GM23338 (cell line): ENCODE measurements around the gene PJA2. TPM values are rescaled to one million over a fixed set of nuclear protein-coding genes. Genes with fewer than 3 reads are reported as not detected.

ENCODE experiments used
- ATAC-seq: fragments of 200-7000 bp; cut with Tn5 transposase; 3 replicates; pipeline ENCODE4 v1.9.1; 2020
- DNase-seq: peaks from one replicate; pipeline ENCODE4 v3.0.0-alpha.2; 2015; ENCODE audit warnings: low spot score
- H2AFZ ChIP-seq: fragments of 200-600 bp; sonication (generic); 2 replicates; pipeline ENCODE4 v1.8.0; 2016; ENCODE audit warnings: antibody characterized with exemption, mild to moderate bottlenecking, moderate library complexity
- H3F3A ChIP-seq: fragments of 200-600 bp; sonication (generic); replicated peaks from 2 replicates; pipeline ENCODE4 v1.8.0; 2017; ENCODE audit warnings: antibody characterized with exemption, mixed run types, low read depth
- H3K27ac ChIP-seq: fragments of 200-600 bp; sonication (generic); 2 replicates; pipeline ENCODE4 v1.6.1; 2016; ENCODE audit warnings: low read depth
- H3K27me3 ChIP-seq: fragments of 200-600 bp; sonication (generic); 2 replicates; pipeline ENCODE4 v1.8.0; 2016; ENCODE audit warnings: mild to moderate bottlenecking, mixed run types, moderate library complexity; ENCODE audit not compliant: insufficient read depth
- H3K36me3 ChIP-seq: fragments of 200-600 bp; sonication (generic); 2 replicates; pipeline ENCODE4 v1.8.0; 2016; ENCODE audit warnings: mild to moderate bottlenecking; ENCODE audit not compliant: insufficient read depth
- H3K4me1 ChIP-seq: fragments of 200-600 bp; sonication (generic); 2 replicates; pipeline ENCODE4 v1.8.0; 2016; ENCODE audit warnings: mild to moderate bottlenecking, moderate library complexity; ENCODE audit not compliant: insufficient read depth
- H3K4me2 ChIP-seq: fragments of 200-600 bp; sonication (generic); 2 replicates; pipeline ENCODE4 v1.7.1; 2017; ENCODE audit warnings: mixed run types
- H3K4me3 ChIP-seq: fragments of 200-600 bp; sonication (generic); 2 replicates; pipeline ENCODE4 v1.6.1; 2016; ENCODE audit warnings: mixed run types
- H3K79me2 ChIP-seq: fragments of 200-600 bp; sonication (generic); replicated peaks from 2 replicates; pipeline ENCODE4 v1.8.0; 2017; ENCODE audit warnings: mild to moderate bottlenecking; ENCODE audit not compliant: insufficient read depth
- H3K9me2 ChIP-seq: fragments of 200-600 bp; sonication (generic); 2 replicates; pipeline ENCODE4 v1.8.0; 2017; ENCODE audit not compliant: insufficient read depth
- H4K20me1 ChIP-seq: fragments of 200-600 bp; sonication (generic); replicated peaks from 2 replicates; pipeline ENCODE4 v1.8.0; 2017; ENCODE audit warnings: mild to moderate bottlenecking; ENCODE audit not compliant: insufficient read depth
- H3K27ac Mint-ChIP-seq: 2 replicates; pipeline ENCODE4 v1.8.0; 2020; ENCODE audit warnings: inconsistent platforms, mild to moderate bottlenecking, moderate library complexity, mixed read lengths
- H3K27me3 Mint-ChIP-seq: 3 replicates; pipeline ENCODE4 v1.8.0; 2022; ENCODE audit warnings: low read depth, mild to moderate bottlenecking, moderate library complexity, mixed read lengths, inconsistent platforms; ENCODE audit not compliant: insufficient read depth, poor library complexity
- H3K36me3 Mint-ChIP-seq: 3 replicates; pipeline ENCODE4 v1.8.0; 2021; ENCODE audit warnings: low read depth, mild to moderate bottlenecking, inconsistent platforms, moderate library complexity, mixed read lengths
- H3K4me1 Mint-ChIP-seq: 3 replicates; pipeline ENCODE4 v1.8.0; 2020; ENCODE audit warnings: mild to moderate bottlenecking, inconsistent platforms, mixed read lengths
- H3K4me3 Mint-ChIP-seq: 3 replicates; pipeline ENCODE4 v1.8.0; 2021; ENCODE audit warnings: moderate library complexity, mild to moderate bottlenecking, inconsistent platforms, mixed read lengths
- H3K9me3 Mint-ChIP-seq: 3 replicates; pipeline ENCODE4 v1.8.0; 2020; ENCODE audit warnings: moderate library complexity, mild to moderate bottlenecking, inconsistent platforms, mixed read lengths
- CREB1 ChIP-seq: fragments of 250-450 bp; sonication (Bioruptor Pico); IDR thresholded peaks from 2 replicates; pipeline ENCODE4 v1.5.0; 2020; ENCODE audit warnings: low read depth, mild to moderate bottlenecking, moderate library complexity
- EZH2 ChIP-seq: fragments of 200-600 bp; sonication (generic); IDR thresholded peaks from one replicate; pipeline ENCODE4 v1.8.0; 2017; ENCODE audit warnings: antibody characterized with exemption, mild to moderate bottlenecking, low read depth; ENCODE audit not compliant: unreplicated experiment
- EZH2phosphoT487 ChIP-seq: fragments of 200-600 bp; sonication (generic); IDR thresholded peaks from one replicate; pipeline ENCODE4 v1.8.1; 2018; ENCODE audit warnings: antibody characterized with exemption; ENCODE audit not compliant: unreplicated experiment
- JUNB ChIP-seq: IDR thresholded peaks from one replicate; pipeline ENCODE4 v1.6.1; 2016; ENCODE audit warnings: antibody characterized with exemption; ENCODE audit not compliant: unreplicated experiment
- STAT1 ChIP-seq: IDR thresholded peaks from one replicate; pipeline ENCODE4 v1.6.1; 2016; ENCODE audit warnings: antibody characterized with exemption; ENCODE audit not compliant: unreplicated experiment
- ZNF114 ChIP-seq: fragments of 250-450 bp; sonication (Bioruptor Pico); IDR thresholded peaks from 2 replicates; pipeline ENCODE4 v1.5.0; 2020; ENCODE audit warnings: mild to moderate bottlenecking, moderate library complexity
- ZNF331 ChIP-seq: fragments of 250-450 bp; sonication (Bioruptor Pico); IDR thresholded peaks from 2 replicates; pipeline ENCODE4 v1.5.0; 2020; ENCODE audit warnings: low read depth, mild to moderate bottlenecking, moderate library complexity
- polyA plus RNA-seq: library from polyadenylated mRNA; unstranded; fragments of >200 nt; fragmentation: Nextera tagmentation; extraction: Ambion mirVana; gene quantifications from 2 replicates; pipeline ENCODE4 v1.2.1, GENCODE V29; 2016
- total RNA-seq: library from RNA; depleted of rRNA; stranded (reverse); fragments of >200 nt; shearing (Covaris generic); gene quantifications from 2 replicates; pipeline ENCODE4 v1.2.3, GENCODE V29; 2014
- TF ChIP-seq, protein P1 (sequence below), 2 experiments: fragments of 200-600 bp in 1 of 2; sonication (generic) in 1 of 2; conservative IDR thresholded peaks; 2 replicates each; pipeline versions ENCODE4 v1.5.1 to v1.6.1; 2016 to 2017; ENCODE audit warnings: antibody characterized with exemption in 2 of 2, low read depth in 2 of 2, mild to moderate bottlenecking in 2 of 2, moderate library complexity in 1 of 2
- TF ChIP-seq, protein P2 (sequence below): IDR thresholded peaks from one replicate; pipeline ENCODE4 v1.6.1; 2018; ENCODE audit warnings: antibody characterized with exemption; ENCODE audit not compliant: unreplicated experiment
- TF ChIP-seq, protein P3 (sequence below): IDR thresholded peaks from 2 replicates; pipeline ENCODE4 v1.6.1; 2016; ENCODE audit warnings: antibody characterized with exemption

PJA2 gene
- total and polyA plus RNA-seq, 2 experiments from 2014 or later, result 31.5 to 65.3 TPM

DNA sequence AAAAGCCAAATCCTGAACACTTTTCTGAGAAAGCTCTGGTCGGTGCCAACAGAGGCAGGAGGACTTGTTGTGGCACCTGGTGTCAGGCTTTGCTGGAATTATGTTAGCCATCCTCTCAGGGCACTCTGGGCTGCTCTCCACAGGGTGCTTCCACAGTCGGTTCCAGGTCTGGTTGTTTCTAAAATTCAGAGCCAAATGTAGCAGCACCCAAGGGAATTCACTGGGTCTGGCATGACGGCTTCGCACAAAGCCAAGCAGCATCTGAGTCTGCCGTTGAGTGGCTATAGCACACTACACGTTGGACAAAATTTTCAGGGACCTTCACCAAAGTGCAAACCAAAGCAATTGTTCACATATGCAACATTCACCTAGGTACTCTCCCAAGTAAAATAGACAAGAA lies 110.2 kb downstream of the PJA2 start:
- Mint-ChIP-seq H3K36me3 (no peaks in the 10 kb centered on the region), H3K9me3 (0 out of 3 replicates have a peak, but pooled peaks cover 4% of the 10 kb centered on the region)
- ATAC-seq, result no peak

DNA sequence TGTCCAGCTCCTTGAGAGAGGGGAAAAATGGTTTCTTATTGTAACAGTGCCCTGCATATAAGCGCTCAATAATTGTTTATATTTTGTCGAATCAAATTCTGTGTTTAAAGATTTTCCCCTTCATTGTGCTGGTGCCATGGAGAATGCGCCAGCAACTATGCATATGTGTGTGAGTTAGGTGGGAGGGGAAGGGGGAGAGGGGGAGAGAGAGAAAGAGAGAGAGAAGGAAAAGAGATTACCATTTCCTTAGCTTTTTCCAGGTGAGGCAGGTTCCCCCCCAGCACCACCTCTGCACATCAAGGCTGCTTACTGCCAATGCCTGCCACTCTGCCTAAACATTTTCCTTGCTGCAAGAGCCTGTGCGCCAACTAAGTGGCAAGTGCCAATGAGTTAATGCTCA lies 111.0 kb downstream of the PJA2 start:
- peaks cover 10% of the 10 kb centered on the region; the same call in 1 of the 2 replicates for H3K4me1 ChIP-seq
- no peaks in the 10 kb centered on the region for H3K36me3 ChIP-seq
- no peak overlapping the region for H3K4me3 ChIP-seq
- 0 out of 3 replicates have a peak, but pooled peaks cover 4% of the 10 kb centered on the region for H3K9me3 Mint-ChIP-seq
- H3K27me3 Mint-ChIP-seq, result no peaks in the 10 kb centered on the region
- H3F3A ChIP-seq, result no peaks in the 10 kb centered on the region
- H3K27me3 ChIP-seq, result no peaks in the 10 kb centered on the region
- no peaks in the 10 kb centered on the region for H3K36me3 Mint-ChIP-seq
- peaks cover 8% of the 10 kb centered on the region for H3K4me1 Mint-ChIP-seq
- DNase-seq (no peak), ATAC-seq (peak; percentile 62)
- no peaks in the 10 kb centered on the region for H4K20me1 ChIP-seq
- no peak overlapping the region for H3K4me3 Mint-ChIP-seq
- H3K27ac Mint-ChIP-seq, result no peak overlapping the region
- no peak overlapping the region for H3K4me2 ChIP-seq
- peak overlapping the region; percentile 39; the same call in 1 of the 2 replicates for H2AFZ ChIP-seq
- peaks cover 8% of the 10 kb centered on the region; the same call in 1 of the 2 replicates for H3K9me2 ChIP-seq
- H3K79me2 ChIP-seq, result no peaks in the 10 kb centered on the region
- no peak overlapping the region for H3K27ac ChIP-seq
- TF ChIP-seq, protein P1, sequence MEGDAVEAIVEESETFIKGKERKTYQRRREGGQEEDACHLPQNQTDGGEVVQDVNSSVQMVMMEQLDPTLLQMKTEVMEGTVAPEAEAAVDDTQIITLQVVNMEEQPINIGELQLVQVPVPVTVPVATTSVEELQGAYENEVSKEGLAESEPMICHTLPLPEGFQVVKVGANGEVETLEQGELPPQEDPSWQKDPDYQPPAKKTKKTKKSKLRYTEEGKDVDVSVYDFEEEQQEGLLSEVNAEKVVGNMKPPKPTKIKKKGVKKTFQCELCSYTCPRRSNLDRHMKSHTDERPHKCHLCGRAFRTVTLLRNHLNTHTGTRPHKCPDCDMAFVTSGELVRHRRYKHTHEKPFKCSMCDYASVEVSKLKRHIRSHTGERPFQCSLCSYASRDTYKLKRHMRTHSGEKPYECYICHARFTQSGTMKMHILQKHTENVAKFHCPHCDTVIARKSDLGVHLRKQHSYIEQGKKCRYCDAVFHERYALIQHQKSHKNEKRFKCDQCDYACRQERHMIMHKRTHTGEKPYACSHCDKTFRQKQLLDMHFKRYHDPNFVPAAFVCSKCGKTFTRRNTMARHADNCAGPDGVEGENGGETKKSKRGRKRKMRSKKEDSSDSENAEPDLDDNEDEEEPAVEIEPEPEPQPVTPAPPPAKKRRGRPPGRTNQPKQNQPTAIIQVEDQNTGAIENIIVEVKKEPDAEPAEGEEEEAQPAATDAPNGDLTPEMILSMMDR (conservative IDR thresholded peaks at IDR 0.05; ENCODE audit: low read depth in 2 of 2), result no peak
- no peak for TF ChIP-seq STAT1
- TF ChIP-seq, protein P2, sequence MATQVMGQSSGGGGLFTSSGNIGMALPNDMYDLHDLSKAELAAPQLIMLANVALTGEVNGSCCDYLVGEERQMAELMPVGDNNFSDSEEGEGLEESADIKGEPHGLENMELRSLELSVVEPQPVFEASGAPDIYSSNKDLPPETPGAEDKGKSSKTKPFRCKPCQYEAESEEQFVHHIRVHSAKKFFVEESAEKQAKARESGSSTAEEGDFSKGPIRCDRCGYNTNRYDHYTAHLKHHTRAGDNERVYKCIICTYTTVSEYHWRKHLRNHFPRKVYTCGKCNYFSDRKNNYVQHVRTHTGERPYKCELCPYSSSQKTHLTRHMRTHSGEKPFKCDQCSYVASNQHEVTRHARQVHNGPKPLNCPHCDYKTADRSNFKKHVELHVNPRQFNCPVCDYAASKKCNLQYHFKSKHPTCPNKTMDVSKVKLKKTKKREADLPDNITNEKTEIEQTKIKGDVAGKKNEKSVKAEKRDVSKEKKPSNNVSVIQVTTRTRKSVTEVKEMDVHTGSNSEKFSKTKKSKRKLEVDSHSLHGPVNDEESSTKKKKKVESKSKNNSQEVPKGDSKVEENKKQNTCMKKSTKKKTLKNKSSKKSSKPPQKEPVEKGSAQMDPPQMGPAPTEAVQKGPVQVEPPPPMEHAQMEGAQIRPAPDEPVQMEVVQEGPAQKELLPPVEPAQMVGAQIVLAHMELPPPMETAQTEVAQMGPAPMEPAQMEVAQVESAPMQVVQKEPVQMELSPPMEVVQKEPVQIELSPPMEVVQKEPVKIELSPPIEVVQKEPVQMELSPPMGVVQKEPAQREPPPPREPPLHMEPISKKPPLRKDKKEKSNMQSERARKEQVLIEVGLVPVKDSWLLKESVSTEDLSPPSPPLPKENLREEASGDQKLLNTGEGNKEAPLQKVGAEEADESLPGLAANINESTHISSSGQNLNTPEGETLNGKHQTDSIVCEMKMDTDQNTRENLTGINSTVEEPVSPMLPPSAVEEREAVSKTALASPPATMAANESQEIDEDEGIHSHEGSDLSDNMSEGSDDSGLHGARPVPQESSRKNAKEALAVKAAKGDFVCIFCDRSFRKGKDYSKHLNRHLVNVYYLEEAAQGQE, result no peak
- TF ChIP-seq CREB1, result no peak
- TF ChIP-seq EZH2phosphoT487, result no peak
- TF ChIP-seq ZNF331, result no peak
- no peak for TF ChIP-seq JUNB

More for the DNA sequence above, 110.2 kb downstream of the PJA2 start:
- no peak overlapping the region for H3K27ac ChIP-seq
- no peaks in the 10 kb centered on the region for H4K20me1 ChIP-seq
- TF ChIP-seq EZH2 (no peak), ZNF114 (CRISPR knock-in tag) (no peak), STAT1 (no peak)
- TF ChIP-seq, protein P3, sequence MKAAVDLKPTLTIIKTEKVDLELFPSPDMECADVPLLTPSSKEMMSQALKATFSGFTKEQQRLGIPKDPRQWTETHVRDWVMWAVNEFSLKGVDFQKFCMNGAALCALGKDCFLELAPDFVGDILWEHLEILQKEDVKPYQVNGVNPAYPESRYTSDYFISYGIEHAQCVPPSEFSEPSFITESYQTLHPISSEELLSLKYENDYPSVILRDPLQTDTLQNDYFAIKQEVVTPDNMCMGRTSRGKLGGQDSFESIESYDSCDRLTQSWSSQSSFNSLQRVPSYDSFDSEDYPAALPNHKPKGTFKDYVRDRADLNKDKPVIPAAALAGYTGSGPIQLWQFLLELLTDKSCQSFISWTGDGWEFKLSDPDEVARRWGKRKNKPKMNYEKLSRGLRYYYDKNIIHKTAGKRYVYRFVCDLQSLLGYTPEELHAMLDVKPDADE, result no peak
- TF ChIP-seq, protein P2, result no peak
- H3K4me2 ChIP-seq, result no peak overlapping the region
- no peaks in the 10 kb centered on the region for H3K36me3 ChIP-seq
- Mint-ChIP-seq H3K4me3 (no peak overlapping the region), H3K27me3 (no peaks in the 10 kb centered on the region), H3K27ac (no peak overlapping the region), H3K4me1 (peaks cover 8% of the 10 kb centered on the region)
- no peaks in the 10 kb centered on the region for H3F3A ChIP-seq
- peaks cover 8% of the 10 kb centered on the region; the same call in 1 of the 2 replicates for H3K9me2 ChIP-seq
- H2AFZ ChIP-seq, result no peak overlapping the region
- H3K27me3 ChIP-seq, result no peaks in the 10 kb centered on the region
- H3K79me2 ChIP-seq, result no peaks in the 10 kb centered on the region
- H3K4me3 ChIP-seq, result no peak overlapping the region
- peaks cover 10% of the 10 kb centered on the region; the same call in 1 of the 2 replicates for H3K4me1 ChIP-seq
- no peak for DNase-seq
